ENCODE measurements around the gene ANKRD62.
A peak's percentile ranks its signal among the peaks of the same experiment; 100 is the strongest.

Gene ANKRD62

GRCh38 chr18:12165038-12165768 lies 71.6 kb downstream of the ANKRD62 start (continued):
- TF ChIP-seq ZNF791 (tag by site-specific recombination; IDR thresholded peaks at IDR 0.05) (no peak), ELK4 (IDR thresholded peaks at IDR 0.05; ENCODE audit: borderline replicate concordance, low read depth, low read length) (no peak), KLF16 (tag by site-specific recombination; IDR thresholded peaks at IDR 0.05) (no peak), ZNF138 (tag by site-specific recombination; IDR thresholded peaks at IDR 0.05; ENCODE audit: borderline replicate concordance) (no peak), ZBTB17 (tag by site-specific recombination; IDR thresholded peaks at IDR 0.05) (no peak), GLIS1 (tag by site-specific recombination; IDR thresholded peaks at IDR 0.05) (no peak), SP7 (tag by site-specific recombination; IDR thresholded peaks at IDR 0.05) (peak; percentile 91), ZNF140 (tag by site-specific recombination; IDR thresholded peaks at IDR 0.05) (no peak), ZNF830 (tag by site-specific recombination; IDR thresholded peaks at IDR 0.05; ENCODE audit: low read depth) (no peak), BCL11B (tag by site-specific recombination; IDR thresholded peaks at IDR 0.05; ENCODE audit: low read depth) (peak; percentile 98), ZNF660 (tag by site-specific recombination; IDR thresholded peaks at IDR 0.05) (no peak), ZNF501 (tag by site-specific recombination; IDR thresholded peaks at IDR 0.05) (no peak), PATZ1 (tag by site-specific recombination; IDR thresholded peaks at IDR 0.05) (no peak), ZNF350 (tag by site-specific recombination; IDR thresholded peaks at IDR 0.05) (peak; percentile 61; the same call in 1 of the 2 replicates), SETDB1 (IDR thresholded peaks at IDR 0.05; ENCODE audit: insufficient read length, low read length) (peak; percentile 93), MYNN (tag by site-specific recombination; IDR thresholded peaks at IDR 0.05; ENCODE audit: borderline replicate concordance) (no peak), ZNF513 (tag by site-specific recombination; IDR thresholded peaks at IDR 0.05) (no peak), HOXD13 (CRISPR knock-in tag; IDR thresholded peaks at IDR 0.05; ENCODE audit: borderline replicate concordance) (no peak), ZNF362 (tag by site-specific recombination; IDR thresholded peaks at IDR 0.05) (no peak), ZSCAN16 (tag by site-specific recombination; IDR thresholded peaks at IDR 0.05) (no peak), PRDM6 (tag by site-specific recombination; IDR thresholded peaks at IDR 0.05) (peak; percentile 45; the same call in 1 of the 2 replicates), ZNF184 (tag by site-specific recombination; IDR thresholded peaks at IDR 0.05) (no peak), ZNF266 (tag by site-specific recombination; IDR thresholded peaks at IDR 0.05; ENCODE audit: low read depth) (no peak), SALL2 (tag by site-specific recombination; IDR thresholded peaks at IDR 0.05; ENCODE audit: borderline replicate concordance) (peak; percentile 78; the same call in 1 of the 2 replicates), SCRT1 (tag by site-specific recombination; IDR thresholded peaks at IDR 0.05; ENCODE audit: borderline replicate concordance) (no peak), ZBTB21 (tag by site-specific recombination; IDR thresholded peaks at IDR 0.05) (no peak), ZFP3 (tag by site-specific recombination; IDR thresholded peaks at IDR 0.05; ENCODE audit: low read depth) (no peak), OVOL3 (tag by site-specific recombination; IDR thresholded peaks at IDR 0.05) (no peak), ZNF10 (tag by site-specific recombination; IDR thresholded peaks at IDR 0.05) (no peak), ZNF394 (tag by site-specific recombination; IDR thresholded peaks at IDR 0.05; ENCODE audit: borderline replicate concordance) (no peak), PRDM4 (tag by site-specific recombination; IDR thresholded peaks at IDR 0.05) (peak; percentile 59; the same call in 1 of the 2 replicates)

All from HEK293 (cell line).